Skeletal muscle tissue (tissue), 4 donors: ENCODE measurements around the gene PFAS. TPM values are rescaled to one million over a fixed set of nuclear protein-coding genes. Genes with fewer than 3 reads are reported as not detected.

ENCODE experiments used
- H3K27ac ChIP-seq: one replicate; pipeline ENCODE4 v1.7.0; 2013; ENCODE audit warnings: mild to moderate bottlenecking, low read depth, low read length, inconsistent platforms
- H3K27me3 ChIP-seq, 3 donors: one replicate each; pipeline ENCODE4 v1.7.0; 2013; ENCODE audit warnings: low read length in 3 of 3; ENCODE audit not compliant: control insufficient read depth in 3 of 3, insufficient read depth in 3 of 3
- H3K36me3 ChIP-seq, 3 donors: one replicate each; pipeline ENCODE4 v1.7.0; 2013; ENCODE audit warnings: low read length in 3 of 3; ENCODE audit not compliant: control insufficient read depth in 3 of 3, insufficient read depth in 3 of 3
- H3K4me1 ChIP-seq, 3 donors: one replicate each; pipeline ENCODE4 v1.7.0; 2013; ENCODE audit warnings: low read length in 3 of 3, mild to moderate bottlenecking in 3 of 3; ENCODE audit not compliant: control insufficient read depth in 3 of 3, insufficient read depth in 3 of 3
- H3K4me3 ChIP-seq, 3 donors: one replicate each; pipeline ENCODE4 v1.7.0; 2013; ENCODE audit warnings: low read length in 3 of 3
- H3K9ac ChIP-seq, 3 donors: one replicate each; pipeline ENCODE4 v1.7.0; 2013; ENCODE audit warnings: low read length in 3 of 3, mild to moderate bottlenecking in 3 of 3, moderate library complexity in 2 of 3, low read depth in 1 of 3
- H3K9me3 ChIP-seq, 3 donors: one replicate each; pipeline ENCODE4 v1.7.0; 2013; ENCODE audit warnings: low read length in 3 of 3; ENCODE audit not compliant: control insufficient read depth in 3 of 3
- total RNA-seq: library from RNA; depleted of rRNA; stranded (reverse); fragments of >200 nt; gene quantifications from one replicate; pipeline ENCODE4 v1.2.3, GENCODE V29; 2014
- donor health status: Osteomylitis.

The PFAS gene
- total RNA-seq, 1 donor from 2014 or later, result 16.7 TPM

DNA sequence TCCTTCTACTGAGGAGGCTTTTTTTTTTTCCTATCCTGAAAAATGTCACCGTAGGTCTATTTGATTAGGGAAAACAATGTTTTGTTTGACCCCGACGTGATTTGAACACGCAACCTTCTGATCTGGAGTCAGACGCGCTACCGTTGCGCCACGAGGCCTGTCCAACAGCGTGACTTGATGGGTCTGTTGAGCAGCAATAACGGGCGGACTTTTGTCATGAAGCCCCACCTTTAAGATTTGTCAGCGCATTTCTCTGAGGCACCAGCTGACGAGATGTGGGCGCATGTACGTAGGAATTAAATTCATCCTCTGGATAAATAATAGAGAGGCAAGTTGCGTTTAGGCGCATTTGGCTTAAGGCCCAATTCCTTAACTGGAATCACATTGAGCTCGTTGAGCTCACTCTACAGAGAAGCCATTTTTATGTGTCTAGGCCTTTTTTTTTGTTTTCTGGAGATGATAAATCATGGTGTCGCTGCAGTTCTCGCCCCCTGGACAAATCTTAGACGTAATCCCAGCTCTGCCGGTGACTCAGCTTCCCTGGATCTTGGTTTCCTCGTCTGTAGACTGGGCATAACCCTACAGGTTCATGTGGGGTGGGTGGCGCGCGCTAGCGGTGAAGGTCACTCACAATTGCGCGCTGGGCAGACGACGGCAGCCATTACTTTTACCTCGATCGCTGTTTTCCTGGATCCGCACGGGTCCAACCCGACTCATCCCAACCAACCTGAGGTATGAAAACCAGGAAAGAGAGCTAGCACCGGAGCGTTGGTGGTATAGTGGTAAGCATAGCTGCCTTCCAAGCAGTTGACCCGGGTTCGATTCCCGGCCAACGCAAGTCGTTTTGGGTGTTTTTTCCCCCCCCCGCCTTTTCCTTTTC lies 28.1 kb upstream of the PFAS start:
- H3K4me3 ChIP-seq, result peak overlapping the region; percentile 95 to 98 (median 98)
- peaks cover 16 to 25% (median 18%) of the 10 kb centered on the region in 3 donors for H3K4me1 ChIP-seq
- H3K27me3 ChIP-seq, result no peaks in the 10 kb centered on the region
- H3K9ac ChIP-seq, result peak overlapping the region; percentile 90 to 98 (median 95)
- H3K27ac ChIP-seq, result peak overlapping the region; percentile 97
- no peaks in the 10 kb centered on the region for H3K9me3 ChIP-seq
- no peaks in the 10 kb centered on the region for H3K36me3 ChIP-seq

DNA sequence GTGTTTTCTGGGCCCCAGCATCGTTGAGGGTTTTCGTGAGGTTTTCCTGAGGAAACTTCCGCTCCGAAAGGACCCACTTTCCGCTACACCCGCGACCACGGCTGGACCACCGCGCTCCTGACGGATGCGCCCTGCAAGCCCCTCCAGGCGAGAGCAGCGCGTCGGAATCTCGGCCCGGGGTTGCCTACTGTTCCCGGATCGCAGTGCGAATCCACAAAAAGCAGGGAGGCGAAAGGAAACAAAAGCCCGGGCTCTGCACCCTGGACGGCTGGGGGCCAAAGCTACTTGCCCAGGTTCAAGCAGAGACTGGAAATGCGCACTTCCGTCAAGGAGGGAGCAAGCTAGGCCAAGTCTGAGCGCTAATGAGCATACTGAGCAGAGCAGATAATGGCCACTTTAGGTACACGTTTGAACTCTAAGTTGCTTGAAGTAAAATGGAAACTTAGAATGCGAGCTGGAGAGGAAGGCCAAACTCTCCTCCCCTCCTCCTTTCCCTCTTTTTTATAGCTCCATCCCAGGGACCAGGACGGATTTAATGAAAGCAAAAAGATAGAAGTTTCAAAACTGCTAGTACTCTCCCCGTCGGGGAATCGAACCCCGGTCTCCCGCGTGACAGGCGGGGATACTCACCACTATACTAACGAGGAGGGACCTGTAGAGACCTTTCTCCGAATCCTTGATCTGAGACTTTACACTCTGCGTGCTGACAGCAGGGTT lies 27.3 kb upstream of the PFAS start:
- Histone ChIP-seq H3K27me3 (no peaks in the 10 kb centered on the region), H3K9me3 (no peaks in the 10 kb centered on the region), H3K4me3 (peak overlapping the region; percentile 95 to 98 (median 98)), H3K9ac (peak overlapping the region; percentile 90 to 98 (median 95)), H3K27ac (peak overlapping the region; percentile 97), H3K4me1 (peaks cover 17 to 25% (median 18%) of the 10 kb centered on the region in 3 donors), H3K36me3 (no peaks in the 10 kb centered on the region)

DNA sequence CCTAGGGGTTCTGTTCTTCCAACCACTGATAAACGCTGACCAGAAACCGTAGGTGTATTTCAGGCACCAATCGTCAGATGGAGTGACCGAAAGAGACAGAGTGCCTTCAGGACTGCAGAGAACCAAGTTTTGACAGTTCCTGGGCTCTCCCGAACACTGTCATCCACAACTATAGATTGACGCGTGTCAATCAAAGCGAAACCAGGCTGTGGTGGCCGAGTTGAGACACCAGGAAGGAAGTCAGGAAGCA lies 26.8 kb upstream of the PFAS start:
- Histone ChIP-seq H3K9me3 (no peaks in the 10 kb centered on the region), H3K4me3 (peak overlapping the region; percentile 95 to 98 (median 98)), H3K4me1 (peaks cover 20 to 30% (median 23%) of the 10 kb centered on the region in 3 donors), H3K27me3 (no peaks in the 10 kb centered on the region), H3K27ac (peak overlapping the region; percentile 97), H3K9ac (peak overlapping the region; percentile 90 to 98 (median 95)), H3K36me3 (peaks cover 0 to 3% (median 2%) of the 10 kb centered on the region in 3 donors)

DNA sequence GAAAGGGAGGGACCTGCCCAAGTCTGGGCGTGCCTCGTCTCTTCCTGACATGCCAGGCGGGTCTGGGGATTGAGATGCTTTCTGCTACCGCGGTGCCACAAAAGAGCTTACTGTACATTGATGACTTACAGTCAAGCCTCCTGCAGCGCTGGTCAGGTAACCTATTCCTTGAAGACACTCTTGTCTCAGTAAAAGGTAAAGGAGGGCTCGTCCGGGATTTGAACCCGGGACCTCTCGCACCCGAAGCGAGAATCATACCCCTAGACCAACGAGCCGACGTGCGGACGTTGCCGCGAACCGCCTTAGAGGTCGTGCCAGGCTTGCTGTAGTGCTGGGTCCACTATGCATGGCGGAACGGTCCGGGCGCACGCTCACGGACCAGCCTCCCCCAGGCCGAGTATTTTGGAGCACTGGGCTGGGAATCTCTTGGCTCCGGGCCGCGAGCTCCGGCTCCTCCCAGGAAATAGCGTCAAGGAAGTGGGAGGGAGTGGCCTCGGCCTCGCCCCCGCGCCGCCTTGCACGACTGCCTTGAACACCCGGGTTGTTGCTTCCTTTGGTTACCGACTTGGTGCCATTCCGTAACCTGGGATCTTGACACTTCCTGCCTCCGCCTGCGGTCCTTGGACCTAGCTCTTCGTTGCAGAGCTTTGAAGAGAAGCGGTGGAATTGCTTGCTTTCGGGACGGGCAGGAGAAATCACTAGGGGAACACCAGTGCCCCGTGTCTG lies 26.3 kb upstream of the PFAS start:
- peaks cover 20 to 31% (median 24%) of the 10 kb centered on the region in 3 donors for H3K4me1 ChIP-seq
- no peaks in the 10 kb centered on the region for H3K27me3 ChIP-seq
- peak overlapping the region; percentile 97 for H3K27ac ChIP-seq
- peaks cover 3 to 8% (median 7%) of the 10 kb centered on the region in 3 donors for H3K36me3 ChIP-seq
- no peaks in the 10 kb centered on the region for H3K9me3 ChIP-seq
- H3K4me3 ChIP-seq, result peak overlapping the region; percentile 95 to 98 (median 98)
- peak overlapping the region; percentile 90 to 98 (median 95) for H3K9ac ChIP-seq

DNA sequence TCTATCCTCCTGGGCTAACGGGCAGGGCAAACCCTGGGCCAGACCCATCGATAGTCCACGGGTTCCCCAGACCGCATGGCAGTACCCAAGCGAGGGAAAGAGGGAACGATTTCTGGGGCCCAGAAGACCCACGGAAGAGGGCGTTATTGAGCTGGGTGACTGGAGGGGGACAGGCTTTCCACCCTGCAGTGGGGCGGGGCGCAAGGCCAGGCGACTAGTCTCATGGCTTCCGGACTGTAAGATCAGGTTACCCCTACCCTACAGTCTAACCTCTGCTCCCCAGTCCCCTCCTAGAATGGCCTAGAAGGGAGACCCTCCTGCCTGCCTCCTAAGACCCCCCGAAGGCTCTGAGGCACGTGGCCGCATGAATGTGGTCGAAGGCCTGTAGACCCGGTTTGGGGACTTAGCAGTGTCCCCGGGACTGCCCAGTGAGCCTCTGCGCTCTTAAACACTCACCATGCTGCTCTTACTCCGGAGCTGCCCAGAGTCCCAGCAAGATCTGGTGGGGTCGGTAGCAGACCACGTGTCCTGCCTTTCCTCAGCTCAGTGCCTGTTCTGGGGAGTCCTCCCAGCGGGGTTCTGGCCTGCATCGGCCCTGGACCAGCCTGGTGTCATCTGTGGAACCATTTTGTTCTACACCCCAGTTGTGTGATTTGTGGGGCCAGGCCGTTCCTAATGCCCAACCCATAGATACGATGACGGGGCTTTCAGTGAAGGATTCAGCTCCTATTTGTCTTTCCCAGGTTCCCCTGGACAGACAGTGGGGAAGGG lies 25.5 kb upstream of the PFAS start:
- peaks cover 20 to 31% (median 24%) of the 10 kb centered on the region in 3 donors for H3K4me1 ChIP-seq
- H3K4me3 ChIP-seq, result peak overlapping the region; percentile 95 to 98 (median 98)
- H3K36me3 ChIP-seq, result peaks cover 11 to 14% (median 14%) of the 10 kb centered on the region in 3 donors

DNA sequence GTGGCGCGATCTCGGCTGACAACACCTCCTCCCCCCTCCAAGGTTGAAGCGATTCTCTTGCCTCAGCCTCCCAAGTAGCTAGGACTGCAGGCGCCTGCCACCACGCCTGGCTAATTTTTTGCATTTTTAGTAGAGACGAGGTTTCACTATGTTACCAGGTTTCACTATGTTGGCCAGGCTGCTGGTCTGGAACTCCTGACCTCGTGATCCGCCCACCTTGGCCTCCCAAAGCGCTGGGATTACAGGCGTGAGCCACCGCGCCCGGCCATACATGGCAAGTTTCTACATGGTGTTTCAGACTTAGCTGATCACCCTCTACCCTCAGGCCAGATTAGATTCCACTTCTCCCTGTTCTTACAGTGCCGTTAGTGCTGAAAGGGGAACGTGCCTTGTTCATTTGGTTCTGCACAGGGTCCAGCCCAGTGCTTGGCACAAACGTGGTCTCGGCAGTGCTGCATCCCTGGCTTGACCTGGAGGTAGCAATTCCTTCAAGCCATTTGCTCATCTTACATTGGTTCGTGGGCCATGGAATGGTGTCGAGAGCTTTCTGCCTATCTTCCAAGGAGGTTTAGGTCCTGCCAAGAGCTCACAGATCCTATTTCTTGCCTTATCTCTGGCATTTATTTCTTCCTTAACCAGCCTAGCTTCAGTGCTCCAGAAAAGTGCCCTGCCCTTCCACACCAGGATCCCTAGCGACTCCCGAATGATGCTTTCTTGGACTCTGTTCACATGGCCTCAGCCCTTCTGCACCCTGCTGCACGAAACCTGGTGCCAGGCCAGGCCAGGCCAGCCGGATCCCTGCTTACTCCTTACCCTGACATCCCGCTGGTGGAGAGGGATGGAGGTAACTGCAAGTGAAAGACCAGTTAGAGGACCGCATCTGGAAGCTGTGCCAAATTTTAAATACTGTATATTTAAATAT lies 23.9 kb upstream of the PFAS start:
- Histone ChIP-seq H3K27ac (no peak overlapping the region), H3K9ac (no peak overlapping the region), H3K36me3 (peaks cover 27 to 30% (median 30%) of the 10 kb centered on the region in 3 donors), H3K4me3 (no peak overlapping the region), H3K4me1 (peaks cover 20 to 31% (median 24%) of the 10 kb centered on the region in 3 donors), H3K27me3 (no peaks in the 10 kb centered on the region), H3K9me3 (no peaks in the 10 kb centered on the region)

More for the DNA sequence above, 25.5 kb upstream of the PFAS start:
- no peaks in the 10 kb centered on the region for H3K27me3 ChIP-seq
- no peaks in the 10 kb centered on the region for H3K9me3 ChIP-seq
- peak overlapping the region; percentile 90 to 98 (median 95) for H3K9ac ChIP-seq
- H3K27ac ChIP-seq, result peak overlapping the region; percentile 97

DNA sequence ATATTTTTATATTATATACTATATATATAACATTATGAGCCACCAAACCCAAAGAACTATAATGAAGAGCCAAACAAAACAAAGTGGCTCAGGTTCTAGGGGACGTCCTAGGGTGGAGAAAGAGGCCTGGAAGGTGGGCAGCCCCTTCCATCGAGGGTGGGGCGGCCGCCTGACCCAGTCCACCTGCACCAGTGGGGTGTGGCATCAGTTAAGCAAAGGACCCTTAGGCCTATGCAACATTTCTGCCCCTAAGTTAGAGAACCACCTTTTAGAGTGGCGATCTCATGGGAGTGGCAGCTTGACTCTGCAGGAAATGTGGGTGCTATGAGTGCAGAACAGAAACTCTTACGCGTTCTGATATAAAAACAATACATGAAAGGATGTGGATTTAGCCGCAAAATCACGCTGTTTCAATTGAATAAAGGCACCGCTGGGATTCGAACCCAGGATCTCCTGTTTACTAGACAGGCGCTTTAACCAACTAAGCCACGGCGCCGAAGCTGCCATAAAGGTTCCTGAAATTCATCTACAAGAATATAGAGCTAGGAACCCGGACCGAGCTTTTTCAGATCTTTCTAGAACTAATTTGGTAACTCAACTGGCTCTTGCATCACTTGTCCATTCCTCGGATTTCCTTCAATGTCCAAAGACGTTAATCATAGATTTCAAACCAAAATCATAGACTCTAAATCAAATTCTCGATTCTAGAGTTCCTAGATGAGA lies 23.1 kb upstream of the PFAS start:
- Histone ChIP-seq H3K27me3 (no peaks in the 10 kb centered on the region), H3K27ac (peak overlapping the region; percentile 54), H3K36me3 (peaks cover 32 to 36% (median 35%) of the 10 kb centered on the region in 3 donors), H3K4me3 (peak overlapping the region in 1 of 3 donors; percentile 65), H3K9me3 (no peaks in the 10 kb centered on the region), H3K4me1 (peaks cover 20 to 31% (median 24%) of the 10 kb centered on the region in 3 donors), H3K9ac (no peak overlapping the region)

DNA sequence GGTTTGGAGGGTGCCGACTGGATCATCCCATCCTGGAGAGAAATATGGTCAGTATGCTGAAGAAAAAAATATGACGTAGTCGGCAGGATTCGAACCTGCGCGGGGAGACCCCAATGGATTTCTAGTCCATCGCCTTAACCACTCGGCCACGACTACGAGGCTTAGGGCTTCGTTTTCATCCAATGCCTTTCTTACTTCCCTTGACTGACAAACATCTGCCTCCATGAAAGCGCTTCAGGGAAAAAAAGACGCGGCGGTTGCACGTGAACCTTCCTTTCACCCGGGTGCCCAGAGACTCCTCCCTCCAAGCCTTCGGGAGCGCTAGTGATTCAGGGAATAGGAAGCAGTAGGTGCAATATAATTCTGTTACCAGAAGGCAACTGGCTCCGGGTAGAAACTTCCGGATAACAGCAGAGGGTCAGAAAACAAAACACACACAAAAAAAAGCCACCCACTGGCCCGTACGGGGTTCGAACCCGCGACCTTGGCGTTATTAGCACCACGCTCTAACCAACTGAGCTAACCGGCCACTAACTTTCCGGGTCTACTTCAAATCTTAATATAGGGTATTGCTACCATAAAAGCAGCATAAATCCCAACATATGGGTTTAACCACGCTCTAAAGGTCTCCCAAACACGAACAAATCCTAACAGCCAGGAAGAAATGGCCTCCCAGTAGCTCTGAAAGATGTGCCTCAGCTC lies 22.4 kb upstream of the PFAS start:
- H3K27ac ChIP-seq, result peak overlapping the region; percentile 54
- H3K9ac ChIP-seq, result peak overlapping the region in 1 of 3 donors; percentile 51
- H3K27me3 ChIP-seq, result no peaks in the 10 kb centered on the region
- no peaks in the 10 kb centered on the region for H3K9me3 ChIP-seq
- peak overlapping the region; percentile 34 to 65 (median 49) for H3K4me3 ChIP-seq
- H3K4me1 ChIP-seq, result peaks cover 20 to 30% (median 24%) of the 10 kb centered on the region in 3 donors
- H3K36me3 ChIP-seq, result peaks cover 39 to 44% (median 42%) of the 10 kb centered on the region in 3 donors
